HG02623 (cell line): ENCODE results near the gene SNCAIP.

Experiments used
- ATAC-seq: cut with Tn5 transposase; IDR thresholded peaks from one replicate; pipeline ENCODE4 v1.9.1; 2021; ENCODE audit warnings: moderate library complexity; ENCODE audit not compliant: unreplicated experiment

SNCAIP gene

DNA sequence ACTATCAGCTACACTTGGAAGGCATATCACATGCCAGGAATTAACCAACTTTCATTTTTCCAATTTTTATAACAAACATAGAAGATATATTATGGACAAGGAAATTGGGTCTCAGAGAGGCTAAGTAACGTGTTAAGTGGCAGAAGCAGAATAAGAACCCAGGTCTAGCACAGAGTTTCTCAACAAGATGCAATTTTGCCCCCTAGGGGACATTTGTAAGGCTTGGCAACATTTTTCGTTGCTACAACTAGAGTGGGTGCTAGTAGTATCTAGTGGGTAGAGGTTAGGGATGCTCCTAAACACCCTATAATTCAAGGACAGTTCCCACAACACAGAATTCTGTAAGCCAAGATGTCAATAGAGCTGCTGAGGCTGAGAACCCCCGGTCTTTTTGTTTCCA is 180.6 kb downstream of the SNCAIP start:
- no peak for ATAC-seq

- no peak for ATAC-seq
These were observed 181.3 kb downstream of the SNCAIP start for GRCh38 chr5:122493091-122494021.

DNA sequence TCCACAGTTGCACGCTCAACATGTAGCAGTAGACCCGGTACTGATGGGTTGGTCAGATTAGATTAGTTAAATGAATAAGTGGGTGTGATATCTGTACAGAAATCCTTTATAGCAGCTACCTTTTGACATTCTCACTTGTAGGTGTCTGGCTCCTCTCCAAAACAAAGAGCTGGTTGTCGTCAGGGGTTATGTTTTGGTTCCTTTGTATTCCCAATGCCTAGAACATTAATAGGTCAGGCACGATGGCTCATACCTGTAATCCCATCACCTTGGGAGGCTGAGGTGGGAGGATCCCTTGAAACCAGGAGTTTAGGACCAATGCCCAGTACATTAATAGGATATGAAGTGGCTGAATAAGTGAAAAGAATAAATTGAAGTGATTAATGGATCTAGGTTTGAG is 182.1 kb downstream of the SNCAIP start:
- no peak for ATAC-seq

GRCh38 chr5:122498163-122498562 is 186.1 kb downstream of the SNCAIP start:
- ATAC-seq, result no peak

DNA sequence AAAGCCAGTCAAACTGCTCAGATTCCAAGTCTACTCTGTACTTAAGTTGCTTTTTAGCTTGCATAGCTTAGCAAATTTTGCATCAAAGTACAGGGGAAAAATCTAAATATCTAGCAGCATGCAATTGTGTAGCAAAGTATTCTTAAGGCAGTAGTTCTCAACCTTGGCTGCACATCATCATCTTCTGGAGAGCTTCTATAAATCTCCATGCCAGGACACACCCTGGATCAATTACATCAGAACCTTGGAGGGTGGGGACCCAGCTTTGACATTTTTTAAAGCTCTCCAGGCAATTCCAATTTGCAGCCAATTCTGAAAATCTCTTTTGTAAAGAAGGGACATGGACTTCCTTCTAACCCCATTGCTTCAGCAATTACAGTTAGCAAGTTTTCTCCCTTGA is 187.5 kb downstream of the SNCAIP start:
- no peak for ATAC-seq

DNA sequence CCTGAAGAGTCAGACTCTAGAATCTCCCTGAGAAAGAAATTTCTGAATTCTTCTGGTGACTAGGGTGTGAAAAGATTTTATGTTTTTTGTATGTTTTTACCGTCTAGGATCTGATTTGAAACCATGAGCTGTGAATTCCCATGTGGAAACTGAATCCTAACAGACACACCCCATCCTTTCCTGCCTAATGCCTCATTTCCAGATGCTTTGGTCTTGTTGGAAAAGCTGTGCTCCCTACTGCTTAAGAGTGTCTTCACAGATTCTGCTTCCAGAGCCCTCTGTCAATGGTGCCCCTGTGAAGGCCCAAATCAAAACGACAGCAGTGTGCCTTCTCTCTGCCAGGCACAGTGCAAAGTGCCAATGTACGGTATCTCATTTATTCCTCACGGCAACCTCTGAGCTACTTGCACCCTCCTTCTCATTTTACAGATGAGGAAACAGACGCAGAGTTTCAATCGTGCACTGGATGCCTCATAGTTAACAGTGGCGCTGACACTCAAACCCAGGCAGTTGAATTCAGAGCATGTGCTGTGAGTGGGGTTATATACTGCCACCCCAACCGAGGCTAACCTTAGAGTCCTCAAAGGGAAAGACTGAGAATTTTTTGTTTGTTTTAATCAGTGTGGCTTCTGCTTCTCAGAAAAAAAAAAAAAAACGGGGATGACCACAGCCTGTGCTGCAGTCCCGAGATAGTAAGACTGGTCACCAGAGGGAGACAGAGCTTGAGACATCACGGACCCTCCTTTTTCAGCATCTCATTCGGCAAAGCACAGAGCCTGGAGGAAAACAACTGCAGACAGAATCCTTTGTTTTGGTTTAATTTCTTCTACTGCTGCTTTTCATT is 188.4 kb downstream of the SNCAIP start:
- no peak for ATAC-seq

GRCh38 chr5:122501089-122501435 is 189.0 kb downstream of the SNCAIP start:
- ATAC-seq, result no peak

- ATAC-seq, result no peak
These were observed 195.0 kb downstream of the SNCAIP start for GRCh38 chr5:122507045-122507444.

- ATAC-seq, result no peak
These were observed 195.5 kb downstream of the SNCAIP start for GRCh38 chr5:122507581-122507980.

- ATAC-seq, result no peak
These were observed 196.6 kb downstream of the SNCAIP start for GRCh38 chr5:122508623-122509022.
